NCI-H524 (cell line): ENCODE data around the gene KRTAP9-3.
"Not testable (repeated sequence)": the region's sequence is repeated elsewhere in the genome, so short reads cannot be mapped to it uniquely, and the experiment has no call there.

Experiments used
- DNase-seq, 2 experiments: peaks; one replicate each; lab custom pipeline; 2025; lab: John Stamatoyannopoulos, UW

KRTAP9-3 gene

DNA sequence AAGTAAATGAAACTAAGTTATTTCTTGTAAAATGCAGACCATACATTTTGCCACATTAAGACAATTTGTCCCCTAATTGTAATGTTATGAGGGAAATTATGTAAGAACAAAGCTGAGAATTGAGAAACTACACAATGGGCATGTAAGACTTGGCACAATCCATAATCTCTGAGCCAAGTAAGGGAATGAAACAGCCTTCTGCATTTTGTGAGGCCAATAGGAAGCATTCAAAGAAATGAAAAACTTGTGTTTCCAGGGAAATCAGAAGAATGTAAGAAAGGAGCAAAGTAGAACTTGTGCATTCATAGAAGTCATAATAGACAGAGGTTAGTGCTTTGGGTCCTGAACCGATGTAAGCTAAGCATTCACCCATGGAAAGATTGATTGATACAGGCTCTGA is 19.0 kb downstream of the KRTAP9-3 start:
- DNase-seq: no peak

DNA sequence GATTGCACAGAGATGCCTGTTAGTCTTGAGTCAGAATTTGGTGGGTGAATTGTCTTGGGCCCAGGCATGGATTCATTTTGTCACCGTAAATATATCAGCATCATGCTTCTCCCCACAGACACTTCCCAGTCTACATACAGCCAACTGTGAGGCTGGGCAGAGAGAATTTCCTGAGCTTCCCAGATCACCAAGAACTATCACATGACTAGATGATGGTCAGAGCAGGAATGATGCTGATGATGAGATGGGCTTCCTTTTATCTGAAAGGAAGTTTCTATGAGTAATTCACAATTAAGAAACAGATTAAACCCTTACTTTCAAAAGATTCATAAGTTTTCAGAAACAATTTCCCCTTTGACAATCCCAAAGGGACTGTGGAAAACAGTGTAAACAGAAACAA is 22.6 kb downstream of the KRTAP9-3 start:
- no peak for DNase-seq

DNA sequence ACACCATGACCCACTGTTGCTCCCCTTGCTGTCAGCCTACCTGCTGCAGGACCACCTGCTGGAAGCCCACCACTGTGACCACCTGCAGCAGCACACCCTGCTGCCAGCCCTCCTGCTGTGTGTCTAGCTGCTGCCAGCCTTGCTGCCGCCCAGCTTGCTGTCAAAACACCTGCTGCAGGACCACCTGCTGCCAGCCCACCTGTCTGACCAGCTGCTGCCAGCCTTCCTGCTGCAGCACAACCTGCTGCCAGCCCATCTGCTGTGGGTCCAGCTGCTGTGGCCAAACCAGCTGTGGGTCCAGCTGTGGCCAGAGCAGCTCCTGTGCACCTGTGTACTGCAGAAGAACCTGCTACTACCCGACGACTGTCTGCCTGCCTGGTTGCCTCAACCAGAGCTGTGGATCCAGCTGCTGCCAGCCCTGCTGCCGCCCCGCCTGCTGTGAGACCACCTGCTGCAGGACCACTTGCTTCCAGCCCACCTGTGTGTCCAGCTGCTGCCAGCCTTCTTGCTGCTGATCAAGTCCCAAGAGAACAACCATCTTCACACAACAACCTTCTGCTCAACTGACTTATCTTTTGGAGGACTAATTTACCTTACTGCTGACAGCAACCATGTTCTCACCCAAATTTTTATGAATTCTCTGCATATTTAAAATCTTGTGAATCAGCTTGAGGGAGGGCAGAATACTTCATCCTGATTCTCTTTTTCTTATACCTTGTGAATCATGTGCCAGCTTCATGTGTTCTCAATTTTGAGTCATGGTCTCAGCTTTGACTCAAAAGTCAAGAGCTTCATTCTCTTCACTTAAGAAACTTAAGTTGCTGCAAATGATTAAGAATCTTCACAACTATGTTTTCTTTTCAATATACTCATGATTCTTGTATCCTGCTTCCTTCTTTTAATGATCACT is 23.4 kb downstream of the KRTAP9-3 start, which contains the start of gene KRTAP9-9:
Gene KRTAP9-9, plus strand, starts transcription at position 4 of the 910 bp plus-strand sequence.
- DNase-seq: not testable (repeated sequence)

DNA sequence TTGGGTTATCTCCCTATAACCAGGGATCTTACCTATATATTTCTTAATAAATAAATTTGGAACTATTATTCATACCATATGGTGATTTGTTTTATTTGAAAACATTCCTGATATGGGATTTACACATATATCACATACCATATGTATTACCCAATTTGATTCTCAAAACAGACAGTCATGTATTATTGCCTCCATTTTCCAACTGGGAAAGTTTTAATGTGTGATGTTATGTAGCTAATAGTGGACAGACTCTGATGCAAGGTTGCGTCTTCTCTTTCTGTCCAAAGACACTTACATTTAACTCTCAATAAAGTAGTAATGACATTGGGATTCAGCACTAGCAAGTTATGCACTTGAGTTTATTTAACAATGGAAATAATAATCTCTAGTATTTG is 24.0 kb downstream of the KRTAP9-3 start:
- DNase-seq: no peak

DNA sequence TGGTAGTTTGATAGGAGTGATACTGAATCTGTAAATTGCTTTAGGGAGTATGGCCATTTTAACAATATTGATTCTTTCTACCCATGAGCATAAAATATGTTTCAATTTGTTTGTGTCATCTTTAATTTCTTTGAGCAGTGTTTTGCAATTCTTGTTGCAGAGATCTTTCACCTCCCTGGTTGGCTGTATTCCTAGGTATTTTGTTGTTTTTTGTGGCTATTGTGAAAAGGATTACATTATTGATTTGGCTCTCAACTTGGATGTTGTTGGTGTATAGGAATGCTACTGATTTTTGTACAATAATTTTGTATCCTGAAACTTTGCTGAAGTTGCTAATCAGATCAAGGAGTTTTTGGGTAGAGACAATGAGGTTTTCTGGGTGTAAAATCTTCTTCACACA is 26.2 kb downstream of the KRTAP9-3 start:
- no peak for DNase-seq

DNA sequence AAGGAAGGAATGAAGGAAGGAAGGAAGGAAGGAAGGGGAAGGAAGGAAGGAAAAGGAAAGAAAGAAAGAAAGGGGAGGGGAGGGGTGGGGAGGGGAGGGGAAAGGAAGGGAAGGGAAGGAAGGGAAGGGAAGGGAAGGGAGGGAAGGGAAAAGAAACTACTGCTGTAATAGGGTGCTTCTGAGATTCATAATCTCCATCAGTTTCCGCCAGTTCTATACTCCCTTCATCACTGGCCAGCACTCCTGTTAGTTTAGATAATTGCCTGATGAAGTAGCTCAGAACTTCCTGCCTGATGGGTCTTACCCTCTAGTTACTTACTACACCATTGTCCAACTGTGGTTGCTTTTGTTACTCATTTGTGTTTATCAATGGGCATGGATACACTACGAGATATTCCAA is 31.0 kb downstream of the KRTAP9-3 start:
- no peak for DNase-seq

DNA sequence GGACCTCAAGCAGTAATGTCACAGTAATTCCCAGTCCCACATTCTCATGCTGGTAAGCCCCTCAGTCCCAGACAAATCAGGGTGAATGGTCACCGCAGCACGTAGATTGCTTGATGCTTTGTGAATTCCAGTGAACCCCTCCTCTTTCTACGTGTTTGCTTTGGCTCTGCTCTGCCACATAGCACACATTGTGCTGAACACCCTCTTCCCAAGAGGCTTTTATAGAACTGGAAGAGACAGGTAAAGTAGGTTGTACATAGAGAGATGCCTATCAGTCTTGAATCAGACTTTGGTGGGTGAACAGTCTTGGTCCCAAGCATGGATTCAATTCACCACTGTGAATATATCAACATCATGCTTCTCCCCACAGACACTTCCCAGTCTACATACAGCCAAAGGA is 32.4 kb downstream of the KRTAP9-3 start:
- DNase-seq: no peak

DNA sequence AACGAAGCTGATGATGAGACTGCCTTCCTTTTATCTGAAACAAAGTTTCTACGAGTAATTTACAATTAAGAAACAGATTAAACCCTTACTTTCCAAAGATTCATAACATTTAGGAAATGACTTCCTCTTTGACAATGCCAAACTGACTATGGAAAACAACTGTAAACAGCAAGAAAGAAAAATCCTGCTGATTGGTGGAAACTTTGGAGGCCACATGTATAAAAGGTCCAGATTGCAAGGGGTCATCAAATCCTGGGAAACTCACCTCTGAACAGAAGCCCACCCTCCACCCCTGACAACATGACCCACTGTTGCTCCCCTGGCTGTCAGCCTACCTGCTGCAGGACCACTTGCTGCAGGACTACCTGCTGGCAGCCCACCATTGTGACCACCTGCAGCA is 32.8 kb downstream of the KRTAP9-3 start, which contains the start of gene KRTAP9-6:
Gene KRTAP9-6, plus strand, starts transcription at position 301 of the 400 bp plus-strand sequence. Its CDS starts 0 bp downstream, at position 301.
- DNase-seq: no peak

DNA sequence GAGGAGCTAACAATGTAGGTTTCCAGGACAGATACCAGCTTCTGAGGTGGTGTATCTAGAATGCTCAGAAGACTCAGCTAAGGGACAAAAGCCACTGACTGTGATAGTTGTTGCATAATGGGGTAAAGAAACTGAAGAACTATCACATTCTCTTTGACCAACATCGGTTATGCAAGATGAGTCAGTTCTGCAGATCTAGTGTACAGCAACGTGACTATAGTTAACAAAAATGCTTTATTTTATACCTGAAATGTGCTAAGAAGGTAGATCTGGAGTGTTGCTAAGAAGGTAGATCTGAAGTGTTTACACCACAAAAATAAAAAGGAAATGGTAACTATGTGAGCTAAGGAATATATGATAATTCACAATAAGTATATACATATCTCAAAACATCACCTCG is 35.5 kb downstream of the KRTAP9-3 start:
- no peak for DNase-seq

DNA sequence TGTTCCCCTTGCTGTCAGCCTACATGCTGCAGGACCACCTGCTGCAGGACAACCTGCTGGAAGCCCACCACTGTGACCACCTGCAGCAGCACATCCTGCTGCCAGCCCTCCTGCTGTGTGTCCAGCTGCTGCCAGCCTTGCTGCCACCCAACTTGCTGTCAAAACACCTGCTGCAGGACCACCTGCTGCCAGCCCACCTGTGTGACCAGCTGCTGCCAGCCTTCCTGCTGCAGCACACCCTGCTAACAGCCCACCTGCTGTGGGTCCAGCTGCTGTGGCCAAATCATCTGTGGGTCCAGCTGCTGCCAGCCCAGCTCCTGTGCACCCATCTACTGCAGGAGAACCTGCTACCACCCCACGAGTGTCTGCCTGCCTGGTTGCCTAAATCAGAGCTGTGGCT is 39.1 kb downstream of the KRTAP9-3 start:
- DNase-seq: not testable (repeated sequence)

DNA sequence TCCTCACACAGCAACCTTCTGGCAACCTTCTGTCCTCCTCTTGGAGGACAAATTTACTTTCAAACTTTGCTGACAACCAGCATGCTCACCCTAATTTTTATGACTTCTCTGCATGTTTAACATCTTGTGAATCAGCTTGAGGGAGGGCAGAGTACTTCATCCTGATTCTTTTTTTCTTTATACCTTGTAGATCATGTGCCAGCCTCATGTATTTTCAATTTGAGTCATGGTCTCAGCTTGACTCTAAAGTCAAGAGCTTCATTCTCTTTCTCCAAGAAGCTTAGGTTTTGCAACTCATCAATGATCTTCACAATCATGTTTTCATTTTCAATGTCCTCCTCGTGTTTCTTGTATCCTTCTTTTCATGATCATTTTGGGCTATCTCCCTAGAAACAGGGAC is 39.6 kb downstream of the KRTAP9-3 start:
- DNase-seq: no peak

DNA sequence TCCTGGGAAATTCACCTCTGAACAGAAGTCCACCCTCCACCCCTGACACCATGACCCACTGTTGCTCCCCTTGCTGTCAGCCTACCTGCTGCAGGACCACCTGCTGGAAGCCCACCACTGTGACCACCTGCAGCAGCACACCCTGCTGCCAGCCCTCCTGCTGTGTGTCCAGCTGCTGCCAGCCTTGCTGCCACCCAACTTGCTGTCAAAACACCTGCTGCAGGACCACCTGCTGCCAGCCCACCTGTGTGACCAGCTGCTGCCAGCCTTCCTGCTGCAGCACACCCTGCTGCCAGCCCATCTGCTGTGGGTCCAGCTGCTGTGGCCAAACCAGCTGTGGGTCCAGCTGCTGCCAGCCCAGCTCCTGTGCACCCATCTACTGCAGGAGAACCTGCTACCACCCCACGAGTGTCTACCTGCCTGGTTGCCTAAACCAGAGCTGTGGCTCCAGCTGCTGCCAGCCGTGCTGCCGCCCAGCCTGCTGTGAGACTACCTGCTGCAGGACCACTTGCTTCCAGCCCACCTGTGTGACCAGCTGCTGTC is 43.5 kb downstream of the KRTAP9-3 start, which contains the start of gene KRTAP9-7:
Gene KRTAP9-7, plus strand, starts transcription at position 51 of the 543 bp plus-strand sequence. Its CDS starts 0 bp downstream, at position 51.
- not testable (repeated sequence) for DNase-seq

DNA sequence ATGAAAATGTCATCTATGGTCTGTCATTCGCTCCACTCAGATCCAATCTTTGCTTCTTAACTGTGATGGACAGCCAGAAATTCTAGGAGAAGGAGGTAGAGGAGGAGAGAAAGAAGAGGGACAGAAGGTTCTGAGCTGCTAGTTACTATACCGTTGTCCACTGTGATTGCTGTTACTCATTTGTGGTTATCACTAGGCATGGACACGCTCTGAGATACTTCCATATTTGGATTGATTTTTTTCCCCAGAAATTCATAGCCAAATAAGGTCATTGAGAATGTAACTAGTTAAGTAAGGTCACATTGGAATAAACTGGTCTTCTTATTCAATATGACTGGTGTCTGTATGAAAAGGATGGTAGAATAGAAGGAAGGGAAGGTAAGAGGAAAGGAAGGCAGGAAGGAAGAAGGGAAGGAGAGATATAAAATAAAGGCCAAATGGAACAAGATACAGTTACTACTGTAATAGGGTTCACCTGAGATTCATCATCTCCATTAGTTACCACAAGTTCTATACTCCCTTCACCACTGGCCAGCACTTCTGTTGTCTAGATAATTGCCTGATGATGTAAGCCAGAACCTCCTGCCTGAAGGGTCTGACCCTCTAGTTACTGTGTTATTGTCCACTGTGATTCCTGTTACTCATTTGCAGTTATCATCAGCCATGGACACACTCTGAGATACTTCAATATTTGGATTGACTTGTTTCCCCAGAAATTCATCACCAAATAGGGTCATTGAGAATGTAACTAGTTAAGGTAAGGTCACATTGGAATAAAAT is 46.1 kb downstream of the KRTAP9-3 start:
- no peak for DNase-seq
